Measurements from ENCODE around the gene GPR87. TPM values are rescaled to one million over a fixed set of nuclear protein-coding genes. Genes with fewer than 3 reads are reported as not detected.
A peak's percentile ranks its signal among the peaks of the same experiment; 100 is the strongest.

Gene GPR87
- polyA plus RNA-seq, 1 donor (not counting 4 experiments of a cell fraction or from before 2014, with no cell fraction given): 109 TPM

- dilution Hi-C loops (cut with MboI; ENCODE audit: extremely low pct_ligation_motif_present, low sequenced_read_pairs): no loop called here
- H3K9me1 ChIP-seq (ENCODE audit: control insufficient read depth, extremely low read depth, insufficient read depth, low read length): no peaks in the 10 kb centered on the region
- H3K27ac ChIP-seq (ENCODE audit: control insufficient read depth, insufficient read depth, low read length): no peak overlapping the region
- peak; percentile 46 for FAIRE-seq
- no peak overlapping the region for H3K9ac ChIP-seq (ENCODE audit: control insufficient read depth, extremely low read depth, insufficient read depth, low read length)
- peaks cover 7 to 11% of the 10 kb centered on the region in 2 experiments for H3K36me3 ChIP-seq (ENCODE audit: control insufficient read depth in 2 of 2, extremely low read depth in 1 of 2, insufficient read depth in 2 of 2, low read length in 2 of 2)
- no peaks in the 10 kb centered on the region for H3K4me1 ChIP-seq (ENCODE audit: control insufficient read depth, extremely low read depth, insufficient read depth, low read length)
- H3K4me3 ChIP-seq (ENCODE audit: control insufficient read depth in 2 of 3, extremely low read depth in 1 of 3, insufficient read depth in 2 of 3, low read depth in 1 of 3, low read length in 3 of 3): no peak overlapping the region
- no peak overlapping the region for H3K4me2 ChIP-seq (ENCODE audit: control insufficient read depth, extremely low read depth, insufficient read depth, low read depth, low read length)
- TF ChIP-seq, protein P1, sequence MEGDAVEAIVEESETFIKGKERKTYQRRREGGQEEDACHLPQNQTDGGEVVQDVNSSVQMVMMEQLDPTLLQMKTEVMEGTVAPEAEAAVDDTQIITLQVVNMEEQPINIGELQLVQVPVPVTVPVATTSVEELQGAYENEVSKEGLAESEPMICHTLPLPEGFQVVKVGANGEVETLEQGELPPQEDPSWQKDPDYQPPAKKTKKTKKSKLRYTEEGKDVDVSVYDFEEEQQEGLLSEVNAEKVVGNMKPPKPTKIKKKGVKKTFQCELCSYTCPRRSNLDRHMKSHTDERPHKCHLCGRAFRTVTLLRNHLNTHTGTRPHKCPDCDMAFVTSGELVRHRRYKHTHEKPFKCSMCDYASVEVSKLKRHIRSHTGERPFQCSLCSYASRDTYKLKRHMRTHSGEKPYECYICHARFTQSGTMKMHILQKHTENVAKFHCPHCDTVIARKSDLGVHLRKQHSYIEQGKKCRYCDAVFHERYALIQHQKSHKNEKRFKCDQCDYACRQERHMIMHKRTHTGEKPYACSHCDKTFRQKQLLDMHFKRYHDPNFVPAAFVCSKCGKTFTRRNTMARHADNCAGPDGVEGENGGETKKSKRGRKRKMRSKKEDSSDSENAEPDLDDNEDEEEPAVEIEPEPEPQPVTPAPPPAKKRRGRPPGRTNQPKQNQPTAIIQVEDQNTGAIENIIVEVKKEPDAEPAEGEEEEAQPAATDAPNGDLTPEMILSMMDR (optimal IDR thresholded peaks at IDR 0.05 in 1 of 3, IDR thresholded peaks at IDR 0.05 in 1 of 3, conservative IDR thresholded peaks at IDR 0.05 in 1 of 3; ENCODE audit: extremely low read depth in 1 of 3, insufficient read depth in 2 of 3, low read length in 3 of 3): peak in 2 of 3 experiments; percentile 37 to 39
- TF ChIP-seq EZH2 (IDR thresholded peaks at IDR 0.05; ENCODE audit: low read length): no peak
- H2AFZ ChIP-seq (ENCODE audit: control insufficient read depth, low read length): no peak overlapping the region
- H3K9me3 ChIP-seq (ENCODE audit: control insufficient read depth, low read depth, low read length): no peaks in the 10 kb centered on the region
- no peak for DNase-seq (ENCODE audit: low read depth, low spot score)
- no peaks in the 10 kb centered on the region for H4K20me1 ChIP-seq (ENCODE audit: control insufficient read depth, extremely low read depth, insufficient read depth, low read length)
- no peaks in the 10 kb centered on the region for H3K79me2 ChIP-seq (ENCODE audit: control insufficient read depth, insufficient read depth, low read length)
- no peaks in the 10 kb centered on the region for H3K27me3 ChIP-seq (ENCODE audit: control insufficient read depth, extremely low read depth, insufficient read depth, low read length)
Measured at GRCh38 chr3:151290673-151291072, 25.9 kb downstream of the GPR87 start.

- H3K4me1 ChIP-seq (ENCODE audit: control insufficient read depth, extremely low read depth, insufficient read depth, low read length): no peaks in the 10 kb centered on the region
- no peaks in the 10 kb centered on the region for H3K9me1 ChIP-seq (ENCODE audit: control insufficient read depth, extremely low read depth, insufficient read depth, low read length)
- DNase-seq (ENCODE audit: low read depth, low spot score) (no peak), FAIRE-seq (no peak)
- no peak overlapping the region for H3K4me2 ChIP-seq (ENCODE audit: control insufficient read depth, extremely low read depth, insufficient read depth, low read depth, low read length)
- H3K36me3 ChIP-seq (ENCODE audit: control insufficient read depth in 2 of 2, extremely low read depth in 1 of 2, insufficient read depth in 2 of 2, low read length in 2 of 2): peaks cover 2 to 5% of the 10 kb centered on the region in 2 experiments
- H3K79me2 ChIP-seq (ENCODE audit: control insufficient read depth, insufficient read depth, low read length): no peaks in the 10 kb centered on the region
- H3K27ac ChIP-seq (ENCODE audit: control insufficient read depth, insufficient read depth, low read length): no peak overlapping the region
- no peaks in the 10 kb centered on the region for H3K27me3 ChIP-seq (ENCODE audit: control insufficient read depth, extremely low read depth, insufficient read depth, low read length)
- H3K9me3 ChIP-seq (ENCODE audit: control insufficient read depth, low read depth, low read length): no peaks in the 10 kb centered on the region
- H2AFZ ChIP-seq (ENCODE audit: control insufficient read depth, low read length): no peak overlapping the region
- TF ChIP-seq, protein P1 (optimal IDR thresholded peaks at IDR 0.05 in 1 of 3, IDR thresholded peaks at IDR 0.05 in 1 of 3, conservative IDR thresholded peaks at IDR 0.05 in 1 of 3; ENCODE audit: extremely low read depth in 1 of 3, insufficient read depth in 2 of 3, low read length in 3 of 3): no peak
- TF ChIP-seq EZH2 (IDR thresholded peaks at IDR 0.05; ENCODE audit: low read length): no peak
- dilution Hi-C loops (cut with MboI; ENCODE audit: extremely low pct_ligation_motif_present, low sequenced_read_pairs): no loop called here
- H4K20me1 ChIP-seq (ENCODE audit: control insufficient read depth, extremely low read depth, insufficient read depth, low read length): no peaks in the 10 kb centered on the region
- no peak overlapping the region for H3K4me3 ChIP-seq (ENCODE audit: control insufficient read depth in 2 of 3, extremely low read depth in 1 of 3, insufficient read depth in 2 of 3, low read depth in 1 of 3, low read length in 3 of 3)
- no peak overlapping the region for H3K9ac ChIP-seq (ENCODE audit: control insufficient read depth, extremely low read depth, insufficient read depth, low read length)
Measured at GRCh38 chr3:151289445-151289844, 27.2 kb downstream of the GPR87 start.

All from keratinocyte (primary cell).